Measurements from ENCODE around the gene PATZ1.

GRCh38 chr22:31277741-31278140 lies 68.4 kb downstream of the PATZ1 start:
- TF ChIP-seq CTCF (IDR thresholded peaks at IDR 0.05): no peak
- no peak for TF ChIP-seq ZFX (IDR thresholded peaks at IDR 0.05; ENCODE audit: borderline replicate concordance)

Measured in 22Rv1 (cell line).